IMR-90 (cell line): ENCODE measurements around the gene KCTD3. TPM values are rescaled to one million over a fixed set of nuclear protein-coding genes. Genes with fewer than 3 reads are reported as not detected.

Experiments used
- ATAC-seq: fragments of 200-7000 bp; cut with Tn5 transposase; 2 replicates; pipeline ENCODE4 v1.9.1; 2020; ENCODE audit warnings: low read depth, mild to moderate bottlenecking, moderate library complexity
- BruUV-seq: library from RNA; stranded (reverse); fragments of 400-500 nt; replicated peaks from 2 replicates; lab custom pipeline; 2021; lab: Mats Ljungman, UMichigan
- CTCF ChIA-PET: fragments of 300-600 bp; formaldehyde crosslinking; extraction: SDS; loops from one replicate; lab custom pipeline; 2021; ENCODE audit warnings: antibody characterized with exemption; lab: Yijun Ruan, JAX
- POLR2A ChIA-PET: fragments of 300-600 bp; sonication (Branson Sonifier 250); formaldehyde crosslinking; loops from one replicate; lab custom pipeline; 2022; ENCODE audit warnings: antibody characterized with exemption; ENCODE audit not compliant: unreplicated experiment; lab: Charles Lee
- DNase-seq: peaks from one replicate; pipeline ENCODE4 v3.0.0; 2013
- H2AFZ ChIP-seq: replicated peaks from 2 replicates; pipeline ENCODE3; 2013; ENCODE audit warnings: low read length, mild to moderate bottlenecking; ENCODE audit not compliant: poor library complexity
- H2AK5ac ChIP-seq: 2 replicates; pipeline ENCODE4 v1.6.1; 2013; ENCODE audit warnings: low read depth, low read length, inconsistent platforms
- H2AK9ac ChIP-seq: replicated peaks from 2 replicates; pipeline ENCODE3; 2013; ENCODE audit warnings: mild to moderate bottlenecking, low read depth, low read length, moderate library complexity; ENCODE audit not compliant: poor library complexity
- H2BK120ac ChIP-seq: 2 replicates; pipeline ENCODE4 v1.6.1; 2013; ENCODE audit warnings: low read depth, low read length, inconsistent platforms
- H2BK15ac ChIP-seq: 3 replicates; pipeline ENCODE4 v1.6.1; 2013; ENCODE audit warnings: low read depth, low read length, inconsistent platforms
- H2BK20ac ChIP-seq: 2 replicates; pipeline ENCODE4 v1.6.1; 2013; ENCODE audit warnings: low read depth, mild to moderate bottlenecking, inconsistent platforms, low read length, moderate library complexity
- H2BK5ac ChIP-seq: 2 replicates; pipeline ENCODE4 v1.6.1; 2013; ENCODE audit warnings: mild to moderate bottlenecking, low read depth, low read length, inconsistent platforms; ENCODE audit not compliant: poor library complexity, severe bottlenecking
- H3K14ac ChIP-seq: replicated peaks from 2 replicates; pipeline ENCODE4 v1.6.1; 2013; ENCODE audit warnings: low read depth, low read length, inconsistent platforms
- H3K18ac ChIP-seq: 2 replicates; pipeline ENCODE4 v1.6.1; 2013; ENCODE audit warnings: low read depth, low read length, control low read depth
- H3K23ac ChIP-seq: 2 replicates; pipeline ENCODE4 v1.6.1; 2013; ENCODE audit warnings: low read depth, low read length, inconsistent platforms
- H3K27ac ChIP-seq: 2 replicates; pipeline ENCODE4 v1.5.1; 2013; ENCODE audit warnings: mild to moderate bottlenecking, control low read depth, low read length; ENCODE audit not compliant: insufficient read depth
- H3K27me3 ChIP-seq: 2 replicates; pipeline ENCODE4 v1.6.1; 2013; ENCODE audit warnings: low read length; ENCODE audit not compliant: control insufficient read depth, insufficient read depth
- H3K36me3 ChIP-seq: 2 replicates; pipeline ENCODE4 v1.6.1; 2013; ENCODE audit warnings: low read length, mixed read lengths; ENCODE audit not compliant: control insufficient read depth, insufficient read depth
- H3K4ac ChIP-seq: 2 replicates; pipeline ENCODE4 v1.6.1; 2013; ENCODE audit warnings: low read depth, low read length, inconsistent platforms
- H3K4me1 ChIP-seq: 2 replicates; pipeline ENCODE4 v1.6.1; 2013; ENCODE audit warnings: low read length, mixed read lengths; ENCODE audit not compliant: control insufficient read depth, insufficient read depth
- H3K4me2 ChIP-seq: 2 replicates; pipeline ENCODE4 v1.6.1; 2013; ENCODE audit warnings: low read depth, mild to moderate bottlenecking, control low read depth, low read length, moderate library complexity
- H3K4me3 ChIP-seq: 2 replicates; pipeline ENCODE4 v1.5.1; 2013; ENCODE audit warnings: low read depth, mild to moderate bottlenecking, control low read depth, low read length, moderate library complexity; ENCODE audit not compliant: insufficient read depth
- H3K56ac ChIP-seq: 2 replicates; pipeline ENCODE4 v1.6.1; 2013; ENCODE audit warnings: low read length, inconsistent platforms; ENCODE audit not compliant: insufficient read depth; ENCODE audit errors: extremely low read depth
- H3K79me1 ChIP-seq, 2 experiments: 2 replicates each; pipeline ENCODE4 v1.6.1; 2013; ENCODE audit warnings: low read length in 2 of 2, inconsistent platforms in 1 of 2, low read depth in 1 of 2
- H3K9ac ChIP-seq: 2 replicates; pipeline ENCODE4 v1.6.1; 2013; ENCODE audit warnings: low read depth, low read length, control low read depth
- H3K9me1 ChIP-seq: 2 replicates; pipeline ENCODE4 v1.6.1; 2013; ENCODE audit warnings: low read length, inconsistent platforms; ENCODE audit not compliant: insufficient read depth
- H3K9me3 ChIP-seq: 2 replicates; pipeline ENCODE4 v1.6.1; 2013; ENCODE audit warnings: low read length; ENCODE audit not compliant: control insufficient read depth, insufficient read depth
- H4K20me1 ChIP-seq: 2 replicates; pipeline ENCODE4 v1.6.1; 2013; ENCODE audit warnings: low read length, inconsistent platforms; ENCODE audit not compliant: insufficient read depth
- H4K5ac ChIP-seq: 2 replicates; pipeline ENCODE4 v1.6.1; 2013; ENCODE audit warnings: mild to moderate bottlenecking, low read depth, low read length, control low read depth
- H4K8ac ChIP-seq, 2 experiments: 2 replicates each; pipeline ENCODE4 v1.6.1; 2013; ENCODE audit warnings: low read depth in 2 of 2, low read length in 2 of 2, control low read depth in 1 of 2, inconsistent platforms in 1 of 2
- H4K91ac ChIP-seq: 2 replicates; pipeline ENCODE4 v1.6.1; 2013; ENCODE audit warnings: low read depth, low read length, inconsistent platforms; ENCODE audit not compliant: insufficient read depth
- WGBS, 2 experiments: methylation state at CpG; one replicate each; pipeline versions ENCODE4 v1.1.5 to v1.1.7; 2013; ENCODE audit warnings: missing lambda C conversion rate in 2 of 2; ENCODE audit not compliant: insufficient read length in 1 of 2; ENCODE audit errors: extremely low coverage in 2 of 2; 5-methylcytosine and 5-hydroxymethylcytosine counted together
- dilution Hi-C: fragments of 300-500 bp; cut with HindIII; formaldehyde crosslinking; loops from one replicate; pipeline ENCODE4 v1.14.3; 2018; ENCODE audit warnings: low sequenced_read_pairs; ENCODE audit not compliant: unreplicated experiment
- in situ Hi-C: fragments of 300-500 bp; cut with MboI; formaldehyde crosslinking; loops from 3 replicates; pipeline ENCODE4 v1.14.3; 2019; ENCODE audit warnings: low sequenced_read_pairs, inconsistent platforms, mixed read lengths
- intact Hi-C: fragments of 100-400 bp; cut with micrococcal nuclease; formaldehyde crosslinking; loops from 2 replicates; pipeline ENCODE4 v1.10.0; 2022
- polyA plus RNA-seq, 3 experiments: library from polyadenylated mRNA; depleted of rRNA; stranded (reverse); fragments of >200 nt; gene quantifications; 2 replicates each; pipeline ENCODE4 v1.2.3, GENCODE V29; 2012; ENCODE audit warnings: low replicate concordance in 1 of 3
- total RNA-seq: library from RNA; depleted of rRNA; stranded (reverse); fragments of >200 nt; gene quantifications from 2 replicates; pipeline ENCODE4 v1.2.3, GENCODE V29; 2012
- TF ChIP-seq, protein P1 (sequence below): fragments of 150-350 bp; IDR thresholded peaks from 2 replicates; pipeline ENCODE4 v1.6.1; 2017; ENCODE audit warnings: mild to moderate bottlenecking, antibody characterized with exemption, low read length, low read depth

The KCTD3 gene
- total and polyA plus RNA-seq, 2 of the 4 experiments (the other 2 are of a cell fraction) = 43.6 to 49.5 TPM

DNA sequence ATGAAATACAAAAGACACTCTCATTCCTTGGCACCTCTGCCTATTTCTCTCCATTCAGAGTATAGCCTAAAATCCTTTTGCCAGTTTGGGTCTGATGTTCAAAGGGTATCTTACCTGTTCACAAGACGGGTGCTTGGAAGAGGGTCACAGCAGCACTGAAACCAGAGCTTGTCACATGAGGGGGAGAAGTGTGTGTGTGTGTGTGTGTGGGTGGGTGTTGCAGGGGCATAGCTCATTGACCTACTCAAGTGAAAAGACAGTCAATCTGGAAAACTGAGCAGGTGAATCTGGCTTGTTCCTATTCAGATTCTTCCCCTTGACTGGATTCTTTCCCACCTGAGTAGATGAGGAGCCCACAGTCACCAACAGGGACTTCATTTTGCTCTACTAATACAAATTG, 63.9 kb downstream of the KCTD3 start:
- dilution Hi-C loops = no loop called here
- Histone ChIP-seq H3K23ac (no peak overlapping the region), H3K9me1 (peaks cover 3% of the 10 kb centered on the region; the same call in 1 of the 2 replicates), H2BK120ac (no peak overlapping the region), H3K4ac (peak overlapping the region; percentile 33; the same call in 1 of the 2 replicates), H3K9me3 (no peaks in the 10 kb centered on the region), H2AK5ac (no peak overlapping the region), H3K9ac (no peak overlapping the region), H3K27me3 (no peaks in the 10 kb centered on the region), H4K5ac (no peak overlapping the region), H3K18ac (0 out of 2 replicates have a peak overlapping the region, but pooled peaks have one; percentile 29), H3K27ac (no peak overlapping the region), H3K36me3 (no peaks in the 10 kb centered on the region), H2AFZ (no peak overlapping the region), H3K4me3 (no peak overlapping the region), H2AK9ac (no peak overlapping the region), H3K4me1 (peaks cover 4% of the 10 kb centered on the region), H3K56ac (no peak overlapping the region), H4K20me1 (no peaks in the 10 kb centered on the region), H3K79me1 (no peaks in the 10 kb centered on the region), H4K8ac (no peak overlapping the region), H4K91ac (no peak overlapping the region), H3K4me2 (no peak overlapping the region), H2BK20ac (no peak overlapping the region), H3K14ac (no peak overlapping the region), H2BK5ac (no peak overlapping the region), H2BK15ac (no peak overlapping the region)
- WGBS, 2 experiments = 100% methylated on average over 1 of the region's 1 CpG; no CpG with 5 or more reads in 1 of the 2 experiments
- POLR2A ChIA-PET = no interaction called here
- TF ChIP-seq, protein P1, sequence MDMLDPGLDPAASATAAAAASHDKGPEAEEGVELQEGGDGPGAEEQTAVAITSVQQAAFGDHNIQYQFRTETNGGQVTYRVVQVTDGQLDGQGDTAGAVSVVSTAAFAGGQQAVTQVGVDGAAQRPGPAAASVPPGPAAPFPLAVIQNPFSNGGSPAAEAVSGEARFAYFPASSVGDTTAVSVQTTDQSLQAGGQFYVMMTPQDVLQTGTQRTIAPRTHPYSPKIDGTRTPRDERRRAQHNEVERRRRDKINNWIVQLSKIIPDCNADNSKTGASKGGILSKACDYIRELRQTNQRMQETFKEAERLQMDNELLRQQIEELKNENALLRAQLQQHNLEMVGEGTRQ = no peak
- no TSS peak for BruUV-seq
- intact Hi-C loops = no loop called here
- no peak for ATAC-seq
- CTCF ChIA-PET = interaction anchor here (0.6 kb wide), 1 partner anchor 452 kb away, joined by 6 read pairs; no protein-coding TSS in a partner anchor
- in situ Hi-C loops = no loop called here
- DNase-seq = no peak
